IPS-15b (cell line): ENCODE measurements around the gene CISD3.

Source experiments
- H3K27me3 ChIP-seq: one replicate; pipeline ENCODE4 v1.6.1; 2013; ENCODE audit warnings: low read length; ENCODE audit not compliant: control insufficient read depth, insufficient read depth
- H3K36me3 ChIP-seq: one replicate; pipeline ENCODE4 v1.6.1; 2013; ENCODE audit warnings: low read length; ENCODE audit not compliant: control insufficient read depth, insufficient read depth
- H3K4me1 ChIP-seq: one replicate; pipeline ENCODE4 v1.6.1; 2013; ENCODE audit warnings: mild to moderate bottlenecking, low read length; ENCODE audit not compliant: control insufficient read depth, insufficient read depth
- H3K4me3 ChIP-seq: one replicate; pipeline ENCODE4 v1.5.1; 2013; ENCODE audit warnings: low read depth, low read length
- H3K9ac ChIP-seq: one replicate; pipeline ENCODE4 v1.6.1; 2013; ENCODE audit warnings: low read depth, mild to moderate bottlenecking, low read length
- H3K9me3 ChIP-seq: one replicate; pipeline ENCODE4 v1.6.1; 2013; ENCODE audit warnings: mild to moderate bottlenecking, low read length; ENCODE audit not compliant: control insufficient read depth, insufficient read depth

Gene CISD3

GRCh38 chr17:38750044-38750311, 19.8 kb downstream of the CISD3 start:
- H3K9me3 ChIP-seq: no peaks in the 10 kb centered on the region
- peaks cover 6% of the 10 kb centered on the region for H3K36me3 ChIP-seq
- H3K27me3 ChIP-seq: peaks cover 14% of the 10 kb centered on the region
- peak overlapping the region; percentile 18 for H3K9ac ChIP-seq
- H3K4me1 ChIP-seq: peaks cover 12% of the 10 kb centered on the region
- H3K4me3 ChIP-seq: peak overlapping the region; percentile 98

- Histone ChIP-seq H3K27me3 (peaks cover 14% of the 10 kb centered on the region), H3K4me3 (peak overlapping the region; percentile 98), H3K36me3 (peaks cover 6% of the 10 kb centered on the region), H3K9ac (peak overlapping the region; percentile 18), H3K4me1 (peaks cover 10% of the 10 kb centered on the region), H3K9me3 (no peaks in the 10 kb centered on the region)
These were observed 20.4 kb downstream of the CISD3 start for GRCh38 chr17:38750312-38751121.

GRCh38 chr17:38751144-38751807, 21.1 kb downstream of the CISD3 start:
- H3K36me3 ChIP-seq: peaks cover 10% of the 10 kb centered on the region
- H3K4me1 ChIP-seq: peaks cover 6% of the 10 kb centered on the region
- peaks cover 14% of the 10 kb centered on the region for H3K27me3 ChIP-seq
- H3K9ac ChIP-seq: no peak overlapping the region
- H3K4me3 ChIP-seq: peak overlapping the region; percentile 98
- H3K9me3 ChIP-seq: no peaks in the 10 kb centered on the region

DNA sequence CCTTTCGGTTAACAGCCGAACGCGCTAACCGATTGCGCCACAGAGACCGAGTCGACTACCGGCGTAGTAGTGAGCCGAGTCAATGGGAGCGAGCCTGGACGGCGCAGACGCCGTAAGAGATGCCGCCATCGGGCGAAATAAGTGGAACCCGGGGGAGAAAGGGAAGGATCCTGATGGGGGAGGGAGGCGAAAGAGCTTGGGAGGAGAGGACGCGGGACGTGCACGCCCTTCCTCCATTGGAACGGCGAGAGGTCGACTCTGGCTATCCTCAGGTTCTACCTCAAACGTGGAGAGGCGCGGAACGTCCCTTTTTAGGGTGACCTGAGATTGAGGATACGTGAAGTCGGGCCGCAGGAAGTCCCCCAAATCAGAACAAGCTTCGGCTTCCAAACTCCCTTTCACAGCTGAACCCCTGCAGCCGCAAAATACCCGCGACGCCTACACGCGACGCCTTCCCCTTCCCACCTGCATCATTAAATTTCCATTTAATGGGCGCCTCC, 21.7 kb downstream of the CISD3 start:
- H3K9me3 ChIP-seq: no peaks in the 10 kb centered on the region
- peaks cover 4% of the 10 kb centered on the region for H3K4me1 ChIP-seq
- H3K4me3 ChIP-seq: peak overlapping the region; percentile 98
- H3K27me3 ChIP-seq: peaks cover 14% of the 10 kb centered on the region
- H3K9ac ChIP-seq: peak overlapping the region; percentile 90
- H3K36me3 ChIP-seq: peaks cover 10% of the 10 kb centered on the region

GRCh38 chr17:38752308-38753070, 22.3 kb downstream of the CISD3 start, which contains the start of gene PSMB3:
Gene PSMB3, plus strand, starts transcription at chr17:38752741. Its CDS starts 86 bp downstream, at chr17:38752827.
- Histone ChIP-seq H3K4me3 (peak within 1 kb of the TSS; percentile 98), H3K9me3 (no peaks in the 10 kb centered on the region), H3K27me3 (peaks cover 14% of the 10 kb centered on the region), H3K36me3 (peaks cover 10% of the 10 kb centered on the region), H3K9ac (peak within 1 kb of the TSS; percentile 90), H3K4me1 (peaks cover 4% of the 10 kb centered on the region)

DNA sequence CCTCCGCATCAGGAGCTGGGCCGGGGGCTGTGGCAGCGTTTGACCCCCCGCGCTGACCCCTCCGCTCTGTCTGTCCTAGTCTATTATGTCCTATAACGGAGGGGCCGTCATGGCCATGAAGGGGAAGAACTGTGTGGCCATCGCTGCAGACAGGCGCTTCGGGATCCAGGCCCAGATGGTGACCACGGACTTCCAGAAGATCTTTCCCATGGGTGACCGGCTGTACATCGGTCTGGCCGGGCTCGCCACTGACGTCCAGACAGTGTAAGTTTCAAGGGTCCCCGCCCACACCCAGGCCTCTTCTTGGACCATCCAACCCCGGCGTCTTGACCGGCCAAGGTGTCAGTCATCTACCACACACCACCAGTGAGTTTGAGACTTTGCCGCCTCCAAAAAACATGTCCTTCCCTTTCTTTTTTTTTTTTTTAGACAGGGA, 22.9 kb downstream of the CISD3 start:
- H3K36me3 ChIP-seq: peaks cover 13% of the 10 kb centered on the region
- H3K4me1 ChIP-seq: peaks cover 4% of the 10 kb centered on the region
- H3K9ac ChIP-seq: peak overlapping the region; percentile 85
- no peaks in the 10 kb centered on the region for H3K9me3 ChIP-seq
- H3K4me3 ChIP-seq: peak overlapping the region; percentile 98
- H3K27me3 ChIP-seq: peaks cover 14% of the 10 kb centered on the region

- no peak overlapping the region for H3K4me3 ChIP-seq
- H3K36me3 ChIP-seq: peaks cover 35% of the 10 kb centered on the region
- no peaks in the 10 kb centered on the region for H3K27me3 ChIP-seq
- H3K4me1 ChIP-seq: no peaks in the 10 kb centered on the region
- H3K9me3 ChIP-seq: no peaks in the 10 kb centered on the region
- no peak overlapping the region for H3K9ac ChIP-seq
These were observed 31.5 kb downstream of the CISD3 start for GRCh38 chr17:38761612-38762011.

DNA sequence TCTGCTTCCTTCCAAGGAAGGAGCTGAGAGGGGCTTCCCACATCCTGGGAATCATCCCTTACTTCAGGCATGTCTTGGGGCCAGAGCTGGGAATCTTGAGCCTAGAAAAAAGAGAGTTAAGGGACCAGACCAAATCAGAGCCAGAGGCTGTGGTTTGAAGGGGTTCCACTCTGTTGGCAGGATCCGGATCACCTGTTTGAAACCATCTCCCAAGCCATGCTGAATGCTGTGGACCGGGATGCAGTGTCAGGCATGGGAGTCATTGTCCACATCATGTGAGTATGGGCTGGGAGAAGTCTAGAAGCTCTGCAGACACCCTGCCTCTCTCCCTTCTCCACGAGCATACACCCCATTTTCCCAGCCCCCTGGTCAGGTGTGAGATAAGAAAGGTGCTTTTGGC, 32.1 kb downstream of the CISD3 start:
- Histone ChIP-seq H3K9ac (no peak overlapping the region), H3K9me3 (no peaks in the 10 kb centered on the region), H3K36me3 (peaks cover 35% of the 10 kb centered on the region), H3K4me3 (no peak overlapping the region), H3K4me1 (no peaks in the 10 kb centered on the region), H3K27me3 (no peaks in the 10 kb centered on the region)

DNA sequence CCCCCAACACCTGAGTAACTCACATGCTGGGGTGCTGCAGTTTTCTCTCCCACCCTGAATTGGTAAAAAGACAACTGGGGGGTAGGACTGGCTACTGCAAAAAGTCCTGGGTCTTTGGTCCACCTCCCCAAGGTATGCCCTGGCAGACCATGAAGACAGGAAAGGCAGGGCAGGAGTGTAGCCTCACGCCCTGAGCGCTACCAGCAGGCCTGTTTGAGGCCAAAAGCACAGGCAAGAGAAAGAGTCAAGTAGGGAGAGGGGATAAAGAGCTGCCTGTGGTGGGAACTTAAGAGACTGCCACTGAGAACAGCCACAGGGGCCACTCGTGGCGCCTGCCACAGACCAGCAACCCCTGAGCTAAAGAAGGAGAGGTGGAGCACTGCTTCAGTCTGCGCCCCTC, 36.2 kb downstream of the CISD3 start:
- H3K9me3 ChIP-seq: no peaks in the 10 kb centered on the region
- H3K4me1 ChIP-seq: no peaks in the 10 kb centered on the region
- H3K27me3 ChIP-seq: no peaks in the 10 kb centered on the region
- H3K36me3 ChIP-seq: peaks cover 49% of the 10 kb centered on the region
- H3K9ac ChIP-seq: no peak overlapping the region
- no peak overlapping the region for H3K4me3 ChIP-seq

DNA sequence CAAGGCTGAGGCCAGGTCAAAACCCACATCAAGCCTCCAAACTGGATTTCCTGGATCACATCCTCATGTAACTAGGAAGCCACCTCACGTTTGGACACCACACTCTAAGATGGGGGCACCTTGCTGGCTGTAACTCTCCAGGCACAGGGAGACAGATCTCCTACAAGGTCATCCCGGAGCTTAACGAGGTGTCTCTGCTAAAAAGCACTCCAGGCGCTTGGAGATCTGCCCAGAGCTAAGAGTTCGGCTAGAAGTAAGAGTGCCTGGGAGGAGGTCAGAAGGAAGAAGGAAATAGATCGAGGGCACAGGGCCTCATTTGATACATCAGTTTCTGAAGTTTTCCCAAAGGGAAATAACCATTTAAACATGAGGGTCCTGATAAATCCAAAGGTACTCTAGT, 38.3 kb downstream of the CISD3 start:
- no peaks in the 10 kb centered on the region for H3K4me1 ChIP-seq
- H3K9me3 ChIP-seq: no peaks in the 10 kb centered on the region
- H3K4me3 ChIP-seq: no peak overlapping the region
- H3K36me3 ChIP-seq: peaks cover 35% of the 10 kb centered on the region
- H3K27me3 ChIP-seq: no peaks in the 10 kb centered on the region
- H3K9ac ChIP-seq: no peak overlapping the region

DNA sequence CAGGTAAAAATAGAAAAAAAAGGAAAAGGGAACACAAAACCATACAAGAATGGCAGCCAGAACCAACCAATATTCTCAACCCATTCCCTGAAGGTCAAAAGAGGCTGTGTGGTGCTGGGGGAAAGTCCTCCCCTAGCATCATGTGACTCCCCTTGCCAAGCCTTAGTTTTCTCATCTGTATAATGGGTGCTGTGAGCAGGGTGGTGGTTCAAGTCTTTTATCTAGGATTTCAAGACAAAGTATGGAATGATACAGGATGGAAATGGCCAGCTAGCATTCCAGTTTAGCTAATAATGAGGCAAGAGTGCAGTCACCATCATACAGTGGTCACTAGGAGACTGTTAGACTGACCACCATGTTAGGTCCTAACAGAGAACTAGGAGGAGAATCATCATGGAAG, 43.1 kb downstream of the CISD3 start:
- H3K36me3 ChIP-seq: peaks cover 40% of the 10 kb centered on the region
- no peak overlapping the region for H3K9ac ChIP-seq
- H3K4me1 ChIP-seq: no peaks in the 10 kb centered on the region
- no peaks in the 10 kb centered on the region for H3K9me3 ChIP-seq
- no peak overlapping the region for H3K4me3 ChIP-seq
- H3K27me3 ChIP-seq: no peaks in the 10 kb centered on the region
